Middle frontal gyrus (tissue), 1 donor: ENCODE results near the gene EYS.

Source experiments
- DNase-seq: peaks from one replicate; pipeline ENCODE4 v3.0.0-alpha.2; 2015; ENCODE audit warnings: low spot score; ENCODE audit errors: extremely low spot score

Gene EYS

DNA sequence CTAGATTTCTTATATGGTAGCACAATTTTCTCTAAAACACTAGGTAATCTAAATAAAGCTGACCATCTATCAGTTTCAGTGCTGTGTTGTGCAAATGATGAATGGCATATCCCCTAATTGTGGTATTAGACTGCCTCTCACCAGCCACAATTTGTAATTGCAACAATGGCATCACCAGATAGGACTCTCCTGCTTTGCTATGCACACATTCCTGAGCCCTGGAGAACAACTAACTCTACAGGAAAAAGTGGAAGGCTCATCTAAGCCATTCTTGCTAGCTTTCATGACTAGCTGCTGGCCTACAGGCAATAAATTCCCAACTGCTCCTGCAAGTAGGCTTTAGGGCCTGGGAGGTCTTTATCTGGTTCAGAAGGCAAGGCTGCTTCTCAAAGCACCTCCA is 974.1 kb downstream of the EYS start:
- DNase-seq = no peak

DNA sequence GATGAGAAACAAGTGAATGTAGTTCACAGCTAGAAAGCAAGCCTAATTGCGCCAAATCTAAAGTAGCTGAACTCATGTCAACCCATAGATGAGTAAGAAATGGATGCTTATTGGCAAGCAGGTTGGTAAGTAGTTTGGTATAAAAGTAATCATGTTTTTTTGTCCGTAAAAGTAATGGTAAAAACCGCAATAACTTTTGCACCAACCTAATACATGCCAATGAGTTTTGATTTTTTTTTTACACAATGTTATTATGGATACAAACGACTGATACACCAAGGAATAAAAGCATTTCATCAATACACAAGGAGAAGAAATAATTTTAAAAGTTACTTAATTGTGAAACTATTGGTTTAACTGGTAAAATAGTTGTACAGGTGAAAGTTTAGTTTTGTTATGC is 977.5 kb downstream of the EYS start:
- DNase-seq = no peak

DNA sequence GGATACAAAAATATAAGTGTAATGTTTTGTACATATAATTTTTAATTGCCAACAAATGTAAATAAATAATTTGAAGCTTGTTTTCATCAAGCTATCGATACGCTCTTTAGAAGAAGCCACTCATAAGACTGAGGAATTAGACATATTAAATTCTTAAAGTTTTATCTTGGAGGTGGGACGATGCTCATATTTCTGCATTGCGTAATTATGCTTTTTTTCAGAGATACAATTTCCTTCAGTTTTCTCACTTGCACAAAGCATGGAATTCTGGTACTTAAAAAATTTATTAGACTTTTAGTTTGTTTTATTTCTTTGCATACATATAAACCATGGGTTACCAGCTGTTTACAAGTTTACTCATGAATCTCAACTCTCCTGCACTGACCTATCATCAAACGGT is 980.0 kb downstream of the EYS start:
- DNase-seq = no peak

DNA sequence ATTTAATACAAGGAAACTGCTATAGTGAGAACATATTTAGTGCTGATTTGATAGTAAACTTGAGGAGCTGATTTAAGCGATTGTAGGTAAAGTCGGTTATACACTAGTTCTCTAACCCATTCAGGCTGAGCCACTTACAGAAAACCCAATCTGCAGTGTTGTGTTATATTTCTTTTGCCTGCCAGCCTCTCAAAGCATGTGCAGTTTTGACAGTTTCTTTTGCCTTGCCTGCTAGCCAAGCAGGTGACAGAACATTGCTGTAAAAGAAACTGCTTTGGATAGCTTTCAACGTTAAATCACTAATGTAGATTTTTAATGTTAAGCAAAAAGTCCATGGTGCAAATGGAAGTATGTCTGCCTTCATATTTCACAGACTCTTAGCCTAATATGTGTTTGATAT is 982.9 kb downstream of the EYS start:
- DNase-seq = no peak

DNA sequence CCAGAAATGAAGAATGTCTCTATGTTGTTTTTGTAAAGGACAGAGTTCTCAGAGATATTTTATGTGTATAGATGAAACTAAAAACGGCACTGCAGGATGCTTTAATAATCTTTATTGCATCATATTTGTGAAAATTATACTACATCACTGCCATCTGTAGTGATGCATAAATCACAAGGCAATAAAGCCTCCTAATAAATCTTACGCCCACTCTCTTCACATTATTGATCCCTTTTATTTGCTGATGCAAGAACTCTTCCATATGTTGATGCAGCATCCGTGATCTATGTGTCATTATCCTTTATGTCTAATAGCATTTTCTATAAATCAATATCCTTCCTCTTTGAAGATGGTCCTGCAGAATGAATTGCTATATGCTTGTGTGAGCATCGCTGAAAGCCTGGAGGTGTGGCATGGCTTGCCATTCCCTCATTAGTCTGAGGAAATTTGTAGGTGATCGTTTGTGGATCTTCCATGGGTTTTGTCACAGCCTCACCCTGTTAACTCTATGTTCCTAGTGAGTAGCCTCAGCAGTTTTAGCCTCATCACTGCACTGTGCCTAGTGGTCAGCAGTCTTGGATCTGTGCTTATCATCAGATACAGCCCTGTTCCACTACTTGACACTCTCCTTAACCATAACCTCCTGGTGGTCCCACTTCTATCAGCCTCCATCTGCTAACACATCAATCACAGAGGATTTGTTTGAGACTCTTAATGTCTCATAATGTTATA is 983.5 kb downstream of the EYS start:
- DNase-seq = no peak

DNA sequence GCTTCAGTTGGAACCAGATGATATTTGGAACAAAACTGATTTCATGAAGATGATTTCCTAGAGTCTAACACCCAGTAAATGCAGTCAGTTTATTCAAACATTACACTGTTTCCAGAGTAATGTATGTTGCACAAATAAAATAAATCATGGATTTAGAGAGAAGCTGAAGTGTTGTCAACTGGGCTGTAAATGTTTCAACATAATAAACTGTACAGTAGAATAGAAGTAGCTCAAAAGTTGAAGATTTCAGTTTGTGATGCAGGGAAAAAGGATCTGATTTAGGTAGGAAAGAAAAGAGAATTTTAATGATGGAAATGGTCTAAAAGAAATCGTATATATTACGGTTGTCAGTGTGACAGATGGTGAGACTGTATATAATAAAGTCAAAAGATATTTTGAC is 985.2 kb downstream of the EYS start:
- DNase-seq = no peak

DNA sequence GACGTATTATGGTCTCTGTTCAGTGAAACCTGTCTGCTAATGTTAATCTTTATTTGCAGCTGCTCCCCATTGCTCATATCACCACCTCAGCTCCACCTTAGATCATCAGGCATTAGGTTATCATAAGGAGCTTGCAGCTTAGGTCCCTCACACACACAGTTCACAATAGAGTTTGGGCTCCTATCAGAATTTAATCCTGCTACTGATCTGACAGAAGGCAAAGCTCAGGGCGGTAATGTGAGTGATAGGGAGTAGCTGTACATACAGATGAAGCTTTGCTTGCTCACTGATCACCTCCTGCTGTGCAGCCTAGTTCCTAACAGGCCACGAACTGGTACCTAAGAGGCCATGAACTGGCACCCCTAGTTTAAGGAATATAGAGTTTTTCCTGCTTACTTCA is 989.7 kb downstream of the EYS start:
- no peak for DNase-seq

DNA sequence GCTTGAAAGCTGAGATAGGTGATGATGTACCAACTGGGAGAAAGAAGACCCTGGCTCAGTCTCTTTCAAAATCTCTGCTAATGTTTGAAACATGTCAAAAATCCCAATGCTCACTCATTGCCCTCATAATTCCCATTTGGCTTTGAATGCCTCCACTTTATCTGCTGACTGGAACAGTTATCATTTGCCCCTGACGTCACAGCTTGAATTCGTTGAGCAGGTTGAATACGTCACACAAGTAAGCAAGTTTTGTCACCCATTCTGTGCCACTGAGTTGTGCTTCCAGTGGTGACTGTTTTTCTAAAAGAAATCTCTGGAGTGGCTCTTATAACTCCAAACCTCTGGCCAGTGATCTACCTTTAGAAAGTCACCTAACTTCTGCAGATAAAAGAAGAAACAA is 991.4 kb downstream of the EYS start:
- no peak for DNase-seq

DNA sequence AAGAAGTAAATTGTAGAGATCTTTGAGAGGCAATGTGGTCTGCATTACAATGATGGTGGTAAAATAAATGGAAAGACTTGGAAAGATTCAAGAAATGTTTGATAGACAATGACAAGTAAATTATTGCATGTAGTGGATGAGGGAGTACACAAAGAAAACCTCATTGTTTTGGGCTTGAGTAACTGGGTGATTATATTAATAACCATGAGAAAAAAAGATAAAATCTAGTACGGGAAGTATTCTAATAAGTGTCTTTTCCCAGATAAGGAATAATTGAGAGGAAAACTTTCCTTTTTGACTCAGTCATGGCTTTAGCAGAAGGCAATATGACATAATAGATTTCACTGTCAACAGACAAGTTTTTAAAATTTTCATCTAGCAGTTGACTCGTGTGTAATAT is 993.0 kb downstream of the EYS start:
- no peak for DNase-seq

DNA sequence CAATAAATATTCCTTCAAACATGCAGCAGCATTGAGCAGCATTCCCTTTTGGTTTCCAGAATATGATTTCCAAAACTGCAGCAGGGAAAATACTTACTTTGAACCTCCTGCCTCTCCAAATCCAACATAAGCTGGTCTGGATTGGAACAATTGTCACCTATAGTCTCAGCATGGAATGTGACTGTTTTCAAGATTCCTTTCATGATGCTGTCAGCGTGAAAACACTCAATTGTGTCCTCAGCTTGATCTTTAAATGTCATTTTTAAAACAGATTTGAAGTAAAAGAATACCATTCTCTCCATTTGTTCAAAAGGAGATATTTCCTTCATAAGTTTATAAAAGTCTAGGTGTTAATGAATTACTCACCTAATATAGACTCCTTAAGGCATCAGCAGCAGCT is 993.9 kb downstream of the EYS start:
- DNase-seq = no peak

DNA sequence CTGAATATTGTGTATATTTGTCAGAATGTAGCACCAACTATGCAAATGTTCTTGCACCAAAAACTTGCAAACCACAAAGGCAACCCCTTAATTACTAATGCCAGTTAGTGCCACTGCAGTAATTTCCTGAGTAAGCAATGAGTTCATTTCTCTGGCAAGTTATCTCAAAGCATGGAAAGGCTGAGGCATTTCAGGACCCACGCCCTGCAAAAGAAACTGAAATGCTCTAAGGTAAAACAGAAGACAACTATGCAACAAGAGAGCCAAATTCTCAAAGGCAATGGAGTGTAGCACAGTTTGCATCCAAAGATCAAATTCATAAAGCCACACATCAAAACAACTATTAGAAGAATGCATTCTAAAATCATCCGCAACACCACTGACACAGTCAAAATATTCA is 994.4 kb downstream of the EYS start:
- DNase-seq = no peak

DNA sequence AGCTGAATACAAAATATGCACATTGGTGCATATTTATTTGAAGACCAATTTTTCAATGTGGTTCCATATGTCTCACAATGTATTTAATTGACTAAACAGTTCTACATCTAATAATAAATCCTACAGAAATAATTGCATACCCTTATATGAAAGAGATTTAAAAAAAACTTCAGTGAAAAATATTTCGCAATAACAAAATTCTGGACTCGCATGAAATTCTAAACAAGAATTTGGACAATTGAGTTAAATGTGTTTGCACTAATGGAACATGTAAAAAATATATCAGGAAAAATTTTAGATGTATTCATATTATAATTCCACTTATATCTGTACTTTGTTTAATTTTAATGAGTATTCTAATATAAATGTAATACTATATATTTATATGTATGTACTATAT is 1003.1 kb downstream of the EYS start:
- DNase-seq = no peak

DNA sequence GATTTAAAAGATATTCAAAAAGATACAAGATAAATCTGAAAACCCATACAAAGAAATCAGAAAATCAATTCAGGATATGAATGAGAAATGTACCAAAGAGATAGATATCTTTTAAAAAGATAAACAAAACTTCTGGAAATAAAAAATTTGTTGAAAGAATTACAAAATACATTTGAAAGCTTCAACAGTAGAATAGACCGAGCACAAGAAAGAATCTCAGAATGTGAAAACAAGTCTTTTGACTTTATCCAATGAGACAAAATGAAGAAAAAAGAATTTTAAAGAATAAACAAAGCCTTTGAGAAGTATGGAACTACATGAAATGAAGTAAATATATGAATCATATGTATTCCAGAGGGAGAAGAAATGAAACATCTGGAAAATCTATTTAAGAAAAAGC is 1011.0 kb downstream of the EYS start:
- DNase-seq = no peak

DNA sequence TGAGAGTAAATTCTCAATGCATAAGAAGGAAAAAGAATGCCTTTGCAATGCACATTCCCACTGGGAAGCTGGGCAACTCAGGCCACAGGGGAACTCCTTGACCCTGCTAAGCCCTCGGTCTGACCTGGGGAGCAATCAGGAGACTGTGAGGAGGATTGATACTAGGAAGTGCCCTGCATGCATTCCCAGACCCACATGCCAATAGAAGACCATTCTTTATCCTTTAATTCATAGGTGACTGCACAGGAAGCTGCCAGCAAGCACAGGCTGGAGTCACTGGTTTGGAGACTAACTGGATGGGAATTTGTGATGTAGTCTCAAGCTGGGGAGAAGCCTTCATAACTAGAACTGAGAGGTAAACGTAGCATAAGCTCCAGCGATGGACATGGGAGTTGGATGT is 1012.7 kb downstream of the EYS start:
- DNase-seq = no peak

DNA sequence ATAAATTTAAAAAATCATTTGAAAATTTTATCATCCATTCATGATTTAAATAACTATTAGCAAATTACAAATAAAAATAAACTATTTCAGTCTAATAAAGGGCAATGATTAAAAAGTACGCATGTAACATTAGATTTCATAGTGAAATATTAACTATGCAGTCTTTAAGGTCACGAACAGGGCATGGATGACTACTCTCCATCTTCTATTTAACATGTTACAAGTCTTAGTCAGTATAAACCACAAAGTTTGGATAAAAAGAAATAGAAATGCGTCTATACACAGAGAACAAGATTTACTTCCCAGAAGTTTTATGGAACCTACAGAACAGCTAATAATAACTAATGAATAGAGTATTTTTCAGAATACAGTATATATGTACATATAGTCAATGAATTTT is 1016.0 kb downstream of the EYS start:
- no peak for DNase-seq

DNA sequence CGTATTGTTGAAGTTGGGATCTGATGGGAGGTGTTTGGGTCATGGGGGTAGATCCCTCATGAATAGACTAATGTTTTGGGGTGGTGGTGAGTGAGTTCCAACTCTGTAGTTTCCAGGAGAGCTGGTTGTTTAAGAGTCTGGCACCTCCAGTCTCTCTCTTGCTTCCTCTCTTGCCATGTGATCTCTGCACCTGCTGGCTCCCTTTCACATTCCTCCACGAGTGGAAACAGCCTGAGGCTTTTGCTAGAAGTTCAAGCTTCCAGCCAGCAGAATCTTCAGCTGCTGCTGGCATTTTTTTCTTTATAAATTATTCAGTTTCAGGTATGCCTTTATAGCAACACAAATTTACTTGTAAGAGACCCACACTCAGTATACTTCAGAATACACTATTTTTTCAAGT is 1021.6 kb downstream of the EYS start:
- DNase-seq = no peak

DNA sequence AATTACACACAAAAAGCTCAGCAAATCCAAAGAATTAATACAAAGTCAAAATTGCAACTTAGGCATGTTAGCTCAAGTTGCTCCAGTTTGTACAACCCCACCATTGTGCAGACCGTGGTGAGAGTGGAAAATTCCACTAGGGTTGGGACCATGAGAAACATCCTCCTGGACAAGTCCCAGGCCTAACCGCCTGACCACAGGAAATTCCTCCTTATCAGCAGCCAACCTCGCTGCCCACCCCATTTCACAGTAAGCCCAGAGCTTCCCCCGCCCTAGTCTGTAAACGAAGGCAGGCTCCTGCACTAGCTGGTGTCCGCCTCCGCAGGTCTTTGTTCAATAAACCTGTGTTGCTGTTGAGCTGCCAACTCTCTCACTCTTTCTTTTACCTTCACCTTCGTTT is 1023.3 kb downstream of the EYS start:
- no peak for DNase-seq

DNA sequence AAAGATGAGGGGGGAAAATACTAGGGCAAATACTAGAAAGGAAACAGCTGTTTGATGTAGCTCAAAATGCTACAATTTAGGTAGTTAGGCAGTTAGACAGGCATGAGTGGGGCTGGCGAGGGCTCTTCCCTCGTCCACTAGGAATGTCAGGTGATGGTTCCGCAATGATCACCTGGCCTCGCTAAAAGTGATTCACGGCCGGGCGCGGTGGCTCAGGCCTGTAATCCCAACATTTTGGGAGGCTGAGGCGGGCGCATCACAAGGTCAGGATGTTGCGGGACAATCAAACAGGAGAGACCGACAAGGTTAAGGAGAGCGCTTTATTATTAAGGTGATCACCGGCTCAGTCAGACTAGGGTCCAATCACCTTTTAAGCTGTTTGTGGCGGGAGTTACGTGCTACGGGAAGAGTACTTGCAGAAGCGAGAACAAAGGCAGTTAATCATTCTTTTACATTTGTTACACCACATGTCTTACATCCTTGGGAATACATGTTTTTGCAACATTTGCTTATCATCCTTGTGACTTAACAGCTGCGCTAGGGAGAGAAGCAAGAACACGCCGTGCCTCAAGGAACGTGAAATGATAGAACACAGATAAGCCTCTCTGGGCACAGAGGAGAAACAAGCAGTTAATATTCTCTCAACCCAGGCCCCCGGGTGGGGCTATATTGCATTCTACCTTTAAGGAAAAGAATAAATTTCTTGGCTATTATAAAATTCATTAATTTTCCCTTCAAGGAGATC is 1025.4 kb downstream of the EYS start:
- DNase-seq = no peak

DNA sequence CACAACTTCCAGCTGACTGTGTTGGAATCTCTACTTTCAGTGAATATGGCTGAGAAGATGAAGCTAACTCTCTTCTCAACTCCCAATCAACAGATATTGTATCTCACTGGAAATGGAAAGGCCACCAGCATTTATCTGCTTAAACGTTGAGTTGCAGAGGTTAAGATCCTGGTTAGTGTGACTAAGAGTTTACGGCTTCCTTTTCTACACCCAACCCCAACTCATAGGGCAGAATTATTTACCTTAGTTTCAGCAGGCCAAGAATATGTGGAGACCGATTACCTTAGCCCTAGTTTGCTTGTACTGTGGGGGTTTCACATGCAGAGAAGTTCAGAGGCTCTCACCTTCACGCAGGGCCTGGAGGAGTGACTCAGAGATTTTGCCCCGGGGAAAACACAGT is 1026.6 kb downstream of the EYS start:
- DNase-seq = no peak

DNA sequence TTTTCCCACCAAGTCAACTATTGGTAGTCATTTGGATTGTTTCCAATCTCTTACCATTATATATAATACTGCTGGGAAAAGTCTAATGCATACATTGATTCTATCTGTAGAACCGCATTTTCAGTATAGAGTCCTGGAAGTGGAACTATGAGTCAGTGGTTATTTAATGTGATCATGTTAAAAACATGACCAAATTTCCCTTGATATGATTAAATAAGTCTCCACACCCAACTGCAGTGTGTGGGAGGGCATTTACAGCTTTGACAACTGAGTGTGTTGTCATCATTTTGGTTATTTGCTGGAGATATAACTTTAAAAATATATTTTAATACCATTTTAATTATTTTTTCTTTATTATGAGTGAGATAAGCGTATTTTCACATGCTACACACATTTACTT is 1027.6 kb downstream of the EYS start:
- no peak for DNase-seq

DNA sequence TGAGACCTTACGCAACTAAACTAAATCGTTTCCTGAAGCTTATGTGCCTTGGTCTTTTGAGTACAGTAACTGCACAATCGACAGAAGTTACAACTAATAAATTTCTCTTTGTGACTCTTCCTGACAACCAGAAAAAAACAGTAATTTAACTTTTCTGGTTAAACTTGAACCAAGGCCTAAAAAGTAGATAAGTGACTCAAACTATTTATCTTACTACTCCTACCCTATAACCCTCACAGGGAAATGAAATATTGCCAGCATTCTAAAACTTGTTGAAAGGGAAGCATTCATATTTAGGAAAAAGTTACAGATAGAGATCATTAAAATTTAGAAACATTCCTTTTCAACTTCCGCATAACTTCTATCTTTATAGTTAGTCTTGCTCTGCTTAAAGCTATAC is 1034.4 kb downstream of the EYS start:
- no peak for DNase-seq

DNA sequence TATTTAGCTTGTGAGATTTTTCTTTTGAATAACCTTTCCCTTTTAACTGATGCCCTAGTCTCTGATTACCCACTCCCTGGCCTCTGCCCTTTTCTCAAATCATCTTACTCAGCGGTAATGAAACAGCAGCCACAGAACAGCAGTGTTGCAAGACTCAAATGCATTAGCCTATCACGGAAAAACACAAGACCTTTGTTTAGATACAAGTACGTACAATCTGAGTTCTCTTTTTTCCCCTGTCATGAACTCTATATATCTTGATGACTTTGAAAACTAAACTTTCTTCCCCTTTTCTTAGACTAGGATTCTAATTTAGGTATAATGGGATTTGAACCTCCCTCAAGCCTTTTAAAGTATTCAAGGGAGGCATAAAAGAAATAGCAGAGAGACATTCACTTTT is 1034.9 kb downstream of the EYS start:
- DNase-seq = no peak

DNA sequence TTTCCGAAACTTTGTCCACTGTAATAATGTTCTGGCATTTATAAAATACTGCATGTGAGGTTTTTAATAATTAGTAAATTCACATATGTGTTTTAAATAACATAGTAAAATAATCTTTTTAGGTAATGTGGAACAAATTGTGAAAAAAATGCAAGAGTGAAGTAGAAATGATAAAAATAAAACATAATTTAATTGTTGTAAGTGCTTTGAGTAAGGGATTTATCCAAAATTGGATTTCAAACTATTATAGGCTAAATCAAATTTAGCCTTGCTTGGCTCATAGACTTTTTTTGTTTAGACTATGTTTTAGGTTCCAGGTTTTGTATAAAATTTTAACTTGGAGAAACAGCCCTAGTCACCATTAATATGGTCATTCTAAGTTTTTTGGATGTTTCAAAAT is 1041.9 kb downstream of the EYS start:
- no peak for DNase-seq
